ENCODE data around the gene ARL11. TPM values are rescaled to one million over a fixed set of nuclear protein-coding genes. Genes with fewer than 3 reads are reported as not detected.

ARL11 gene
- total and polyA plus RNA-seq, 7 donors = 0.09 to 0.71 (median 0.14) TPM

- intact Hi-C loops (cut with DNase I) = no loop called here
- no peak for TF ChIP-seq CTCF (IDR thresholded peaks at IDR 0.05)
- Histone ChIP-seq H3K27ac (no peak overlapping the region), H3K36me3 (ENCODE audit: insufficient read depth in 1 of 2, low read depth in 1 of 2) (no peaks in the 10 kb centered on the region), H3K27me3 (ENCODE audit: insufficient read depth in 3 of 3, low read length in 2 of 3) (no peaks in the 10 kb centered on the region), H3K9me3 (no peaks in the 10 kb centered on the region), H3K4me3 (no peak overlapping the region), H3K4me1 (no peaks in the 10 kb centered on the region)
- DNase-seq (no peak), ATAC-seq (no peak)
- WGBS, 3 donors = 76 to 82% (median 80%) methylated on average over 4 of the region's 4 CpGs
Observed at GRCh38 chr13:49629947-49630346, 1.6 kb downstream of the ARL11 start.

- intact Hi-C loops (cut with DNase I) = no loop called here
- Histone ChIP-seq H3K27ac (no peak overlapping the region), H3K4me1 (no peaks in the 10 kb centered on the region), H3K4me3 (no peak overlapping the region), H3K9me3 (no peaks in the 10 kb centered on the region), H3K36me3 (ENCODE audit: insufficient read depth in 1 of 2, low read depth in 1 of 2) (no peaks in the 10 kb centered on the region), H3K27me3 (ENCODE audit: insufficient read depth in 3 of 3, low read length in 2 of 3) (no peaks in the 10 kb centered on the region)
- DNase-seq (no peak), ATAC-seq (no peak)
- WGBS, 3 donors = 76 to 86% (median 82%) methylated on average over 16 of the region's 16 CpGs
- TF ChIP-seq CTCF (IDR thresholded peaks at IDR 0.05) = no peak
Observed at GRCh38 chr13:49630580-49630979, 2.3 kb downstream of the ARL11 start.

- Histone ChIP-seq H3K36me3 (ENCODE audit: insufficient read depth in 1 of 2, low read depth in 1 of 2) (no peaks in the 10 kb centered on the region), H3K27ac (no peak overlapping the region), H3K4me3 (no peak overlapping the region), H3K9me3 (no peaks in the 10 kb centered on the region), H3K27me3 (ENCODE audit: insufficient read depth in 3 of 3, low read length in 2 of 3) (no peaks in the 10 kb centered on the region), H3K4me1 (no peaks in the 10 kb centered on the region)
- ATAC-seq = no peak
- TF ChIP-seq CTCF (IDR thresholded peaks at IDR 0.05) = no peak
- intact Hi-C loops (cut with DNase I) = no loop called here
- whole genome bisulfite sequencing, 3 donors = 88 to 93% (median 90%) methylated on average over 5 of the region's 5 CpGs
- DNase-seq = no peak
Observed at GRCh38 chr13:49632156-49632555, 3.8 kb downstream of the ARL11 start.

- DNase-seq = no peak
- no peaks in the 10 kb centered on the region for H3K27me3 ChIP-seq (ENCODE audit: insufficient read depth in 3 of 3, low read length in 2 of 3)
- no peaks in the 10 kb centered on the region for H3K4me1 ChIP-seq
- WGBS, 3 donors = 79 to 85% (median 82%) methylated on average over 4 of the region's 4 CpGs
- no peak for TF ChIP-seq CTCF (IDR thresholded peaks at IDR 0.05)
- intact Hi-C loops (cut with DNase I) = no loop called here
- no peak overlapping the region for H3K27ac ChIP-seq
- ATAC-seq = no peak
- no peak overlapping the region for H3K4me3 ChIP-seq
- H3K36me3 ChIP-seq (ENCODE audit: insufficient read depth in 1 of 2, low read depth in 1 of 2) = no peaks in the 10 kb centered on the region
- H3K9me3 ChIP-seq = no peaks in the 10 kb centered on the region
Observed at GRCh38 chr13:49633710-49634109, 5.4 kb downstream of the ARL11 start.
